GM12864 (cell line): Measurements from ENCODE around the gene GALNT6.

Source experiments
- DNase-seq: peaks from one replicate; pipeline ENCODE4 v3.0.0-alpha.2; 2011; ENCODE audit warnings: low read depth
- H3K4me3 ChIP-seq: 2 replicates; pipeline ENCODE4 v1.5.1; 2011; ENCODE audit warnings: mild to moderate bottlenecking, low read depth, low read length, control low read depth
- CTCF ChIP-seq: IDR thresholded peaks from 2 replicates; pipeline ENCODE4 v1.5.1; 2011; ENCODE audit warnings: low read depth, mild to moderate bottlenecking, moderate library complexity, low read length, control low read depth, inconsistent platforms; ENCODE audit errors: missing control alignments

The GALNT6 gene

GRCh38 chr12:51383269-51383905 is 7.8 kb downstream of the GALNT6 start:
- no peak overlapping the region for H3K4me3 ChIP-seq
- no peak for DNase-seq
- TF ChIP-seq CTCF = no peak

GRCh38 chr12:51382173-51382572 is 9.0 kb downstream of the GALNT6 start:
- no peak for DNase-seq
- no peak for TF ChIP-seq CTCF
- no peak overlapping the region for H3K4me3 ChIP-seq

- no peak overlapping the region for H3K4me3 ChIP-seq
- DNase-seq = no peak
These were observed 9.8 kb downstream of the GALNT6 start for GRCh38 chr12:51381226-51382079.

GRCh38 chr12:51379571-51379970 is 11.6 kb downstream of the GALNT6 start:
- DNase-seq = no peak
- no peak for TF ChIP-seq CTCF
- H3K4me3 ChIP-seq = no peak overlapping the region

More at GRCh38 chr12:51381226-51382079, 9.8 kb downstream of the GALNT6 start:
- no peak for TF ChIP-seq CTCF

- DNase-seq = no peak
- H3K4me3 ChIP-seq = no peak overlapping the region
- TF ChIP-seq CTCF = no peak
These were observed 12.5 kb downstream of the GALNT6 start for GRCh38 chr12:51378749-51379148.

- peak; percentile 3 for TF ChIP-seq CTCF
- no peak overlapping the region for H3K4me3 ChIP-seq
- DNase-seq = no peak
These were observed 13.9 kb downstream of the GALNT6 start for GRCh38 chr12:51377099-51377984.
